ENCODE results near the gene OGFOD3. TPM values are rescaled to one million over a fixed set of nuclear protein-coding genes. Genes with fewer than 3 reads are reported as not detected.

Gene OGFOD3
- total RNA-seq, 2 experiments from 2014 or later = 24.4 to 27.4 TPM

DNA sequence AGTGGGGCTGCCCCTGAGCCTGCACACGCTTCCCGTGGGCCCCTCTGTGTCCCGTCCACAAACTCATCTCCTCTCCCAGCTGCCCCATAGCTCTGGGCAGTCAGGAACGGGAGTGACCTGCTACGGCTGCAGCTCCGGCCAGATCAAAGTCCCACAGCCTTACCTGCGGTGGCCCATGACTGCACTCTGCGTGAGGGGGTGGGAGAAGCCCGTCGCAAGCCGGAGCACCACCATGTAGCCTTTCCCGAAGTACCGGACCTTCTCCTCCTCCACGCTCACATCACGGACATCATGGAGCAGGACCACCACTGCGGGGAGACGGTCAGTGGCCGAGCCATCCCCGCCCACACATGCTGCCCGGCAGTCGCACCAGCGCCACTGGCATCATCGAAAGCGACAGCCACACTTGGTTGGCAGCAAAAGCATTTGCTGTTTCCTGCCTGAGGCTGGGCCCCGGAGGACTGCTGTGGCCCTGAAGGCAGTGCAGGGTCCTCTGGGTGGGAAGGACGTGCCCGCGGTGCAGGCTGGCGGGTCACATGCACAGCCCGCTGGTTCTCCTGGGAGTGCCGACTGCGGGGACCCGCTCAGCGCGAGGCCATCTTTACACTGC is 26.0 kb upstream of the OGFOD3 start:
- H3K27me3 Mint-ChIP-seq = no peaks in the 10 kb centered on the region
- H3K4me1 Mint-ChIP-seq = peaks cover 8% of the 10 kb centered on the region
- POLR2A ChIA-PET = no interaction called here
- H3K9me3 Mint-ChIP-seq = no peaks in the 10 kb centered on the region
- no peak overlapping the region for H3K27ac Mint-ChIP-seq
- DNase-seq (no peak), ATAC-seq (ENCODE audit: low read depth) (no peak)
- H3K4me3 Mint-ChIP-seq = no peak overlapping the region
- peaks cover 7% of the 10 kb centered on the region for H3K36me3 Mint-ChIP-seq

DNA sequence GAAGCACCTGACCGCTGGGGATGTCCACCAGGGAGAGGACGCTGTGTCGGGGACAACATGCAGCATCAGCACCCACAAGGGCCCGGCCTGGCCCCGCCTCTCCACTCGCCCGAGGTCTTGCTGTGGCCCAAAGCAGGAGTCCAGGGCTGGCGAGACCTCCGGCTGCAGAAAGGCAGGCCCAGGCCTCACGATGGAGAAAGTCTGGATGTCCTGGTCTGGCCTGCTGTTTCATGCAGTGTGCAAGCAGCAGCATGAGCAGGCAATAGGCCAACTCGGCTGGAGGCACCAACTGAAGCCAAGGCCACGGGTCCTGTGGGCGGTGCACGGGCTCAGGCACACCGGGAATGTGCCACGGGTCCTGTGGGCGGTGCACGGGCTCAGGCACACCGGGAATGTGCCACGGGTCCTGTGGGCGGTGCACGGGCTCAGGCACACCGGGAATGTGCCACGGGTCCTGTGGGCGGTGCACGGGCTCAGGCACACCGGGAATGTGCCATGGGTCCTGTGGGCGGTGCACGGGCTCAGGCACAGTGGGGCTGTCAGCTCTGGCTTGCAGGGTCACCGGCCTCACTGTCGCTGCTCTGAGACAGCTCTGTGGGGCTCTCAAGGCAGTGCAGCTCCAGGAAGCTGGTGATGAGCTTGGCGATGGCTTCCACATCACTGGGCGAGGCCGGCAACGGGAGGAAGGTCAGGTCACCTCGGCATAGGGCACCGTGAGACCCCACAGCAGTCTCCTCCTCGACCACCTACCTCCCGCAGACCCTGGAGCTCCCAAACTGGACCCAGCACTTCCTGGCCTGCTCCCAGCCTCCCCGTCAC is 25.3 kb upstream of the OGFOD3 start:
- Mint-ChIP-seq H3K27ac (no peak overlapping the region), H3K36me3 (peaks cover 5% of the 10 kb centered on the region), H3K27me3 (no peaks in the 10 kb centered on the region), H3K4me1 (peaks cover 6% of the 10 kb centered on the region), H3K9me3 (no peaks in the 10 kb centered on the region), H3K4me3 (no peak overlapping the region)
- POLR2A ChIA-PET = no interaction called here
- ATAC-seq (ENCODE audit: low read depth) = no peak
- no peak for DNase-seq

DNA sequence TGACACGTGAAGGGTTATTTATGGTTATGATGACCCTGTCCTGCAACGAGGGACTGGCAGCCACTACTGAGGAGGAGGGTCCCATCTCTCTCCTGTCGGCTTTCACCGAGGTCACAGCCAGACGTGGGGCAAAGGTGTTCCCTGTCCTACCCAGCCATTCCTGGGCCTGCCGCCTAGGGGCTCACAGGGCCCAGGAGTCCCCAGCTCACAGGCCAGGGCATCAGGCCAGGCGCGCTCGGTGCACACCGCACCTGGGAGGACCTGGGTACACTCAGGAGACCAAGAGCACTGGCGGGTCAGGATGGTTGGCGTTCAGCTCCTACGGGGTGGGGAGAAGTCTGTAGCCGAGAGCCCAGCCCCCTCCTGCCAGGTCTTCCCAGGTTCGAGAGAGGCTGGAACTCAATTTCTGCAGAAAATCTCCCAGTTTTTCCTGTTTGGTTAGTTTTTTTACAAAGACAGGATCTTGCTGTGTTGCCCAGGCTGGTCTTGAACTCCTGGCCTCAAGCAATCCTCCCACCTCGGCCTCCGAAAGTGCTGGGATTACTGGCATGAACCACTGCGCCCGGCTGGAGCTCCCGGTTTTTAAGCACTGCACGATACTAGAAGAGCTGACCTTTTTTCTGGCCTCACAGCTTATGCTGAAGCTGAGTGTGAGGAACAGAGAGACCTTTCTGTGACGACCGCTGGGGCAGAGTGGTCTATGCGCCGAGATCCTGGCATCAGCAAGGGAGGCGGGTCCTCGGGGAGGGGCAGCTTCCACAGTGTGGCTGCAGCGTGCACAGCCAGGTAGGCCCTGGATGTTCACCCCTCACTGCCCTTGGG is 24.5 kb upstream of the OGFOD3 start:
- Mint-ChIP-seq H3K4me1 (peaks cover 6% of the 10 kb centered on the region), H3K4me3 (no peak overlapping the region), H3K9me3 (no peaks in the 10 kb centered on the region), H3K36me3 (peaks cover 5% of the 10 kb centered on the region), H3K27ac (no peak overlapping the region), H3K27me3 (no peaks in the 10 kb centered on the region)
- DNase-seq = no peak
- POLR2A ChIA-PET = interaction anchor here (0.6 to 1.2 kb wide), 2 partner anchors 13 to 58 kb away, joined by 3 read pairs; no protein-coding TSS in a partner anchor
- ATAC-seq (ENCODE audit: low read depth) = no peak

DNA sequence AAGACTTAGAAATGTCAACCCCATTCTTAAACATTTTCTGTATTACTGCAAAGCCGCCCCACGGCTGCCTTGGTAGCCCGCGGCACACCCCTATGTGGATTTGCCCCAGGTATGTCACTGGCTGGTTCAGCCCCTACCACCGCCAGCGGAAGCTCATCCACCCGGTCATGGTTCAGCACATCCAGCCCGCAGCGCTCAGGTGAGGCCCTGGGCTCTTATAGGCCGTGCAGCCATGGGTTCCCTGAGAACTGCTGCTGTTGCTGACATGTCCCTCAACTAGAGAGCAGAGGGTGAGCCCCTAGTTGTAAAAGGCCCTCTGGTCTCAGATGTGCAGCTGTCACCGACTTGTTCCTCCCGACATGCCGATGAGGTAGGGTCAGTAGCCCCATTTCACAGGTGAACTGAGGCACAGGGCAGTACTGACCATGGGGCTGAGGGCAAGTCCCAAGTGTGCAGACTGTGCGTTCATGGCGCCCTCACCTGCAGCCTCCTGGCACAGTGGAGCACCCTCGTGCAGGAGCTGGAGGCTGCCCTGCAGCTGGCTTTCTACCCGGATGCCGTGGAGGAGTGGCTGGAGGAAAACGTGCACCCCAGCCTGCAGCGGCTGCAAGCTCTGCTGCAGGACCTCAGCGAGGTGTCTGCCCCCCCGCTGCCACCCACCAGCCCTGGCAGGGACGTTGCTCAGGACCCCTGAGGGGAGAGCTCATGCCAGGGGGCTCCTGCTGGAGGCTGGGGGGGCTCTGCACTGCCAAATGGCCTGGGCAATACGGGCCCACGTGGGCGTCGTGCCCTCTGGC is 23.5 kb upstream of the OGFOD3 start:
- H3K36me3 Mint-ChIP-seq = peaks cover 3% of the 10 kb centered on the region
- no peak overlapping the region for H3K27ac Mint-ChIP-seq
- DNase-seq (no peak), ATAC-seq (ENCODE audit: low read depth) (no peak)
- H3K9me3 Mint-ChIP-seq = no peaks in the 10 kb centered on the region
- H3K27me3 Mint-ChIP-seq = no peaks in the 10 kb centered on the region
- POLR2A ChIA-PET = interaction anchor here (0.6 to 1.2 kb wide), 3 partner anchors 12 to 59 kb away, joined by 3 read pairs; partner anchors contain the start of gene OGFOD3
- peaks cover 2% of the 10 kb centered on the region for H3K4me1 Mint-ChIP-seq
- no peak overlapping the region for H3K4me3 Mint-ChIP-seq

DNA sequence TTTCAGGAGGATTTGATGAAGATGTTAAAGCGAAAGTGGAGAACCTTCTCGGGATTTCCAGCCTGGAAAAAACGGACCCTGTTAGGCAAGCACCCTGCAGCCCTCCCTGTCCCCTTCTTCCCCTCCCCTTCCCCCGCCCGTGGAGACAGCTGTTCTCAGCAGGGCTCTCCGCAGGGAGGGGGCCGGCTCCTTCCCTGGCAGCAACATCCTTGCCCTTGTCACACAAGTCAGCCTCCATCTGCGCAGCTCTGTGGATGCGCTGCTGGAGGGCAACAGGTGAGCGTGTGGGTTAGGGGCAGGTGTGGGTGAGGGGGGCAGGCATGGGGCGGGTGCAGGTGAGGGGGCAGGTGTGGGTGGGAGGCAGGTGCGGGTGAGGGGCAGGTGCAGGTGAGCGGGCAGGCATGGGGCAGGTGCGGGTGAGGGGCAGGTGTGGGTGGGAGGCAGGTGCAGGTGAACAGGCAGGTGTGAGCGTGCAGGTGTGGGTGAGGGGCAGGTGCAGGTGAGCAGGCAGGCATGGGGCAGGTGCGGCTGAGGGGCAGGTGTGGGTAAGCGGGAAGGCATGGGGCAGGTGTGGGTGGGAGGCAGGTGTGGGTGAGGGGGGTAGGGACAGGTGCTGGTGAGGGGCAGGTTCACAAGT is 22.7 kb upstream of the OGFOD3 start:
- Mint-ChIP-seq H3K27ac (peak overlapping the region; percentile 60), H3K9me3 (no peaks in the 10 kb centered on the region)
- peak; percentile 5 for ATAC-seq (ENCODE audit: low read depth)

DNA sequence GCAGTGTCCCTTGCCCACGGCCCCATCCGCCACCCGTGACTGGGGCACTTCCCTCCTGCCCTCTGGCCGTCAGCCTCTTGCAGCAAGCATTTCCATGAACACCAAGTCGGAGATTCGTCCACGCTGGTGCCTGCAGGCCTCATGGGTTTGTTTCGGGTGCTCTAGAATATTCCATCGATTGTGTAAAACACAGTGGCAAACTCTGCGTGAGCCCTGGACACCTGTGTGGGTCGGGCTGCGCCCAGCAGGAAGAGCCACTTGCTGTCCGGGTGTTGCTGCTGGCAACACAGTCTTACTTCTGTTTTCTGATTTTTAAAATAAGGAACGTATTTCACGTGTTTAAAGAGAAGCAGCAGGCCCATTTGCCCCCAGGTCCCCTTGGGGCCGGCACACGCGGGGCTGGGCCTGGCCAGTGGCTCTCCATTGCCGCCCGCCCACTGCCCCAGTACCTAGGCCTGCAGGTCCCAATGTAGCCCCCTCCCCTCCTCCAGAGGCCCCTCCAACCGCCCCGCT is 22.1 kb upstream of the OGFOD3 start:
- no peak overlapping the region for H3K4me3 Mint-ChIP-seq
- no peaks in the 10 kb centered on the region for H3K4me1 Mint-ChIP-seq
- peaks cover 3% of the 10 kb centered on the region for H3K36me3 Mint-ChIP-seq
- no peak for ATAC-seq (ENCODE audit: low read depth)
- H3K27ac Mint-ChIP-seq = peak overlapping the region; percentile 11
- no peaks in the 10 kb centered on the region for H3K27me3 Mint-ChIP-seq
- DNase-seq = no peak
- H3K9me3 Mint-ChIP-seq = no peaks in the 10 kb centered on the region
- POLR2A ChIA-PET = interaction anchor here (1.2 to 1.3 kb wide), 2 partner anchors 9 to 21 kb away, joined by 3 to 6 read pairs; no protein-coding TSS in a partner anchor

More for the DNA sequence above, 22.7 kb upstream of the OGFOD3 start:
- Mint-ChIP-seq H3K36me3 (peaks cover 3% of the 10 kb centered on the region), H3K27me3 (no peaks in the 10 kb centered on the region), H3K4me3 (no peak overlapping the region), H3K4me1 (peaks cover 1% of the 10 kb centered on the region)
- POLR2A ChIA-PET = interaction anchor here (1.3 kb wide), 1 partner anchor 8 kb away, joined by 6 read pairs; no protein-coding TSS in a partner anchor
- no peak for DNase-seq

DNA sequence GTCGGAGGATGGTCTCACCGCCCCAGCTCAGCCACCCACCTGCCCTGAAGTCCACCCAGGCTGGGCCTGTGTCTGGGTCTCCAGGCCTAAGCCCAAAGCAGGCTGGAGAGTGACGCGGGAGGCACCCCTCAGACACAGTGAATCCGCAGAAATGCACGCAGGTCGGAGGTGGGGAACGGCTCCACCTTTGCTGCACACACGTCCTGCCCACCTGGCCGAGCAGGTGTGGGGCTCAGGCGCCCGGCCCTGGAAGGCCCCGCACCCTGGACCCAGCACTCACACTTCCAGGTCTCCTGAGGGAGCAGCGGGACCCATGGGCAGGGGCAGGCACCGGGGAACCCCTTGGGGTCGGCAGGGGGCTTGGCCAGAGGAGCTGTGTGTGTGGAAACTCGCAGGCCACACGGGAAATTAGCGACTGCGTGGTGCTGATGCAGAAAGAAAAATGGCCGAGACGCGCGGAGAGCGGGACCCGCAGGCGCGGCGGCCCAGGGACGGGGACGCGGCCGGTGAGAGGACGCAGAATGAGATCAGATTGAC is 21.5 kb upstream of the OGFOD3 start:
- ATAC-seq (ENCODE audit: low read depth) (no peak), DNase-seq (no peak)
- POLR2A ChIA-PET = interaction anchor here (1.2 to 1.3 kb wide), 2 partner anchors 9 to 20 kb away, joined by 3 to 6 read pairs; no protein-coding TSS in a partner anchor
- Mint-ChIP-seq H3K27ac (no peak overlapping the region), H3K4me1 (no peaks in the 10 kb centered on the region), H3K9me3 (no peaks in the 10 kb centered on the region), H3K36me3 (peaks cover 3% of the 10 kb centered on the region), H3K4me3 (no peak overlapping the region), H3K27me3 (no peaks in the 10 kb centered on the region)

DNA sequence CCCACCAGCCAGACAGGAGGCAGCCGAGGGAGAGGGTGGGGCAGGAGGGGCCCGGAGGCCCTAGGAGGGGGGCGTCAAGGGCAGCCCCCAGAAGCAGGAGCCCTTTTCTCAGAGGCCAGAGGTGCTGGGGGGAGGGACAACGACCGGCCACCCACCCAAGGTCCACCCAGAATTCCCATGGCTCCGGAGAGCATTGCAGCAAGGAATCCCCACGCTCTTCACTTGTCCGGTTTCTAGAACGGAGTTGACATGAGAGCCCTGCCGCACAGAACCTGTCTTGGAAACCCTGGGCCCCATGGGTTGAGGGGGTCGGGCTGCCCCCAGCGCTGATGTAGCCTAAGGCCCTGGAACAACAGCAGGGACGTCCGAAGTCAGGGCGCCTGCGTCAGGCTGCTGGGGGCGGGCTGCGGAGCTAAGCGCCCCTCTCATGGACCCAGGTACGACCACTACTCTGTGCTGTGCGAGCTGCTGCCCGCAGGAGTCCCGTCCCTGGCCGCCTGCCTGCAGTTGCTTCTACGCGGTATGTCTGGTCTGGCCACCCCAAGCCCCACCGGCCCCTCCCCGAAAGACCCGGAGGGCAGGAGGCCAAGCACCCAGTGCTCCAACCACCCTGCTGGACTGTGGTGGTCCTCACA is 20.9 kb upstream of the OGFOD3 start:
- Mint-ChIP-seq H3K4me1 (peaks cover 3% of the 10 kb centered on the region), H3K27ac (no peak overlapping the region), H3K27me3 (no peaks in the 10 kb centered on the region), H3K9me3 (no peaks in the 10 kb centered on the region), H3K36me3 (peaks cover 3% of the 10 kb centered on the region), H3K4me3 (no peak overlapping the region)
- ATAC-seq (ENCODE audit: low read depth) (no peak), DNase-seq (no peak)
- POLR2A ChIA-PET = interaction anchor here (1.2 to 2.3 kb wide), 3 partner anchors 10 to 20 kb away, joined by 3 to 11 read pairs (median 4); no protein-coding TSS in a partner anchor

DNA sequence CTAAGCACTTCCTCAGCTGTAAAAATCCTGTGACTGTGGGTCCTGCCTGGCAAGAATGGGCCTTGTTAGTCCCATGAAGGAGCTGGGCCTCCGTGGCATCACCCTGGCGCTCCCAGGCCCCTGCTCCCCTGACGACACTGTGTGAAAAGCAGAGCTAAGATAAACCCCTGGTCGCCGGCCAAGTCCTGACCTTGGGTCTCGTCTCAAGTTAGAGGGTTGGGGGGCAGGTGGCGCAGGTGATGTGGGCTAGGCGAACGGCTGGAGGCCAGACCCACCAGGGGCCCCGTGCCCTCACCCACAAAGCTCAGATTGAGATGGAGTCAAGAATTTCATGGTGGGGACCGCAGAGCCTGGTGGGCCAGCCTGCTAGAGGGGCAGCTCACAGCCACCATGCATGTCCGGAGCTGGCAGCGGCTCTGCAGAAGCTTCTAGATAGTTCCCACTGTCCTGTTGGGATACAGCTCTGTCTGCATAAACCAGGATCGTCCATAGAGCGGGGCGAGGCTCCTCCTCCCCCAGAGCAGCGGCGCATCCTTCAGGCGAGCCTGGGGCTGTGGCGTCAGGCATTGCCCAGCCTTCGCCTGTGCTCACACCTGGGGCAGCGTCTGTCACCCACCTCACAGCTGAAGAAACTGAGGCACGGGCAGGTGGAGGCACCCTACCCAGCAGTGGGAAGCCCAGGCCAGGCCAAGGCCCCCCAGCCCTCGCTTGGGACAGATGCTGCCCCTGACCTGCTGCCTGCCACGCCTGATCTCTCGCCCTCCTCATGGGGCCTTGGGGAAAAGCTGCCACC is 20.2 kb upstream of the OGFOD3 start:
- POLR2A ChIA-PET = interaction anchor here (0.7 to 2.3 kb wide), 4 partner anchors 9 to 19 kb away, joined by 3 to 11 read pairs (median 4); no protein-coding TSS in a partner anchor
- peaks cover 3% of the 10 kb centered on the region for H3K36me3 Mint-ChIP-seq
- no peaks in the 10 kb centered on the region for H3K27me3 Mint-ChIP-seq
- no peak for ATAC-seq (ENCODE audit: low read depth)
- peaks cover 3% of the 10 kb centered on the region for H3K4me1 Mint-ChIP-seq
- no peak for DNase-seq
- no peaks in the 10 kb centered on the region for H3K9me3 Mint-ChIP-seq
- H3K4me3 Mint-ChIP-seq = no peak overlapping the region
- no peak overlapping the region for H3K27ac Mint-ChIP-seq

DNA sequence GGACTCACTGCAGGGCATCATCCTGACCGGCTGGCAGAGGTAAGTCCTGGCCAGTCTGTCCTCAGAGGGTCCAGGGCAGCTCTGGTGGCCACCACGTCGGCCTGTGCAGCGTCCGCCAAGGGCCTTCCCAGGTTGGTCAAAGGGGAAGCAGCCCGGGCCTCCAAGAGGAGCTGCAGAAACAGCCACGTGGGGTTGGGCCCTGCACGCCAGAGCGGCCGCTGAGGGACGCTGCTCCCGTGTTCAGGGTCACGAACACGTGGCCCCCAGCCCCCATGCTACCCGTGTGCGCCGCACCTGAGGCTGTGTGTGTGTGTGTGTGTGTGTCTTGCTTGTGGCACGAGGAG is 18.9 kb upstream of the OGFOD3 start:
- POLR2A ChIA-PET = interaction anchor here (2.3 kb wide), 1 partner anchor 12 kb away, joined by 11 read pairs; no protein-coding TSS in a partner anchor
- peaks cover 3% of the 10 kb centered on the region for H3K4me1 Mint-ChIP-seq
- no peaks in the 10 kb centered on the region for H3K36me3 Mint-ChIP-seq
- ATAC-seq (ENCODE audit: low read depth) (no peak), DNase-seq (no peak)
- H3K4me3 Mint-ChIP-seq = no peak overlapping the region
- peak overlapping the region; percentile 38 for H3K27ac Mint-ChIP-seq
- no peaks in the 10 kb centered on the region for H3K9me3 Mint-ChIP-seq
- no peaks in the 10 kb centered on the region for H3K27me3 Mint-ChIP-seq

All from activated naive CD8-positive, alpha-beta T cell treated with anti-CD3 and anti-CD28 coated beads, Interleukin-2, amount 10 ng/mL, durations not matched to agents 7 days and 5 days (primary cell).